ENCODE measurements around the gene RIPOR2.

RIPOR2 gene

GRCh38 chr6:24874776-24875533 is 60.8 kb downstream of the RIPOR2 start:
- no peak for DNase-seq

GRCh38 chr6:24874128-24874527 is 61.6 kb downstream of the RIPOR2 start:
- no peak for DNase-seq

DNA sequence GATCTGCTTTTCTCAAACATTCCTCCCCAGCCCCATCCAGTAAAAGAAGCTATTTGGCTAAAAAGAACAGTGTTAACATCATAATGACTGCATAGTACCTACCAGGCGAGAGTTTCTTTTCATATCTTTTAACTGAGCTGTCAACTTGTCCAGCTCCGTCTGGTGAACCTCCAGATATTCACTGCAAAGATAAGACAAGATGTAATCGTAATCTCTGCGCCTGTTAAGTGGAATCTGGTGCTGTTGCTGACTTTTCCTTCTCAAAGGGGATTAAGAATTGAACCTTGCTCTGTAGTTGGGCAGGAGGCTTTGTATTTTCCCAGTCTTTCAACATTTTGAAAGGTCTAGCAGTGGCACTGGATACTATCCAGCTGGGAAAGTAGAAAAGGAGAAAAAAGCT is 63.0 kb downstream of the RIPOR2 start:
- no peak for DNase-seq

GRCh38 chr6:24868765-24869164 is 67.0 kb downstream of the RIPOR2 start:
- no peak for DNase-seq

- no peak for DNase-seq
Measured at GRCh38 chr6:24867104-24867703, 68.6 kb downstream of the RIPOR2 start.

DNA sequence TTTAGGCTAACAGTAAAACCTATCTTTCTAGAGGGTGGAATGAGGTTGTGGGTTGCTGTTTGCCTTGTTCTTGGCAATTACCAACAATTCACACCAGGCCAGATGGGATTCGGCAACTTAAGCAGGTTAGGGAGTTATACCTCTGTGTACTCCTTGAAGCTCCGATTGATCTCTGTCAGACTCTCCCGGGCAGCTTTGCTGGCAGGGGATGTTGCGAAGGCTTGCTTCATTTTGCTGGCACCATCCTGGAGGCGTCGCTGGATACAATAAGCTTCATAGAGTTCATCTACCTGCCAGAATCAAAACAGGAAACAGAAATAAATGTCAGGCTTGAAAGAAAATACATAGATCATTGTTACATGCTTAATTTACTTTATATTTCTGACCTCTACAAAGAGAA is 70.6 kb downstream of the RIPOR2 start:
- peak in 1 of 2 experiments; percentile 24 for DNase-seq

DNA sequence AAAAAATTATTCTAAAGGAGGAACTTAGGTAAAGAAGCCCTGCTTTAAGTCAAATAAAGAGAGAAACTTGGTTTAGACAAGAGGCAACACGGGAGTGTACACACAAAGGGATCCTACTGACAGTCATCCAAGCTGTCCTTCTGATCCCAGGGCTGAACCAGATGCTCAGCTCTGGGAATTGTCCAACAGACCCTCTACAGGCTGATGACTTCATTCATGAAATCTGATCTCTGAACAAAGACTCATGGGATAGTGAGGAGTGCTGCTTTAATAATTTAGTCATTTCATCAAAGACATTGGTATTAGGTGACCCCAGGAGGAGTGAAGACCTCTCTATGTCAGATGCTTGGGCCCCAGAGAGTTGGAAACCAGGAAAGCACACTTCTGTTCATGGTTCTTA is 71.4 kb downstream of the RIPOR2 start:
- DNase-seq = peak; percentile 76 to 92

- DNase-seq = no peak
Measured at GRCh38 chr6:24861934-24862333, 73.8 kb downstream of the RIPOR2 start.

- DNase-seq = no peak
Measured at GRCh38 chr6:24859608-24860200, 76.1 kb downstream of the RIPOR2 start.

DNA sequence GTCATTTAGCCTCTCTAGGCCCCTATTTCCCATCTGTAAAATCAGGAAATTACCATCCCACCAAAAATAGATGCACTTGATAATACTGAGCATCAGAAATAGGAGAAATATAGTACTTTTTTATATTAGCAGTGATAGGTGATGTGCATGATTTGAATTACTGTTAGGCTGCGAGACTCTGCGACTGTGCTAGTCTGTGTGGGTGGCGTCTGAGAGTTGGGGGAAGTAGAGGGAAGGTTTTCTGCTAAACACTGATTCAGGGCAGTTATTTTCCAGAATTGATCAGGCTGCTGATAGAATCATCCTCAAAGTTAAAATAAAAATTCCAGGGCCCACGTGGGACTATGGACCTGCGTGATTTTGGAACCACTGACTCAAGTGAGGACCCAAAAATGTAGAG is 76.6 kb downstream of the RIPOR2 start:
- no peak for DNase-seq

GRCh38 chr6:24858177-24858653 is 77.5 kb downstream of the RIPOR2 start:
- DNase-seq = no peak

- DNase-seq = no peak
Measured at GRCh38 chr6:24856901-24857670, 78.7 kb downstream of the RIPOR2 start.

- DNase-seq = no peak
Measured at GRCh38 chr6:24856246-24856599, 79.5 kb downstream of the RIPOR2 start.

DNA sequence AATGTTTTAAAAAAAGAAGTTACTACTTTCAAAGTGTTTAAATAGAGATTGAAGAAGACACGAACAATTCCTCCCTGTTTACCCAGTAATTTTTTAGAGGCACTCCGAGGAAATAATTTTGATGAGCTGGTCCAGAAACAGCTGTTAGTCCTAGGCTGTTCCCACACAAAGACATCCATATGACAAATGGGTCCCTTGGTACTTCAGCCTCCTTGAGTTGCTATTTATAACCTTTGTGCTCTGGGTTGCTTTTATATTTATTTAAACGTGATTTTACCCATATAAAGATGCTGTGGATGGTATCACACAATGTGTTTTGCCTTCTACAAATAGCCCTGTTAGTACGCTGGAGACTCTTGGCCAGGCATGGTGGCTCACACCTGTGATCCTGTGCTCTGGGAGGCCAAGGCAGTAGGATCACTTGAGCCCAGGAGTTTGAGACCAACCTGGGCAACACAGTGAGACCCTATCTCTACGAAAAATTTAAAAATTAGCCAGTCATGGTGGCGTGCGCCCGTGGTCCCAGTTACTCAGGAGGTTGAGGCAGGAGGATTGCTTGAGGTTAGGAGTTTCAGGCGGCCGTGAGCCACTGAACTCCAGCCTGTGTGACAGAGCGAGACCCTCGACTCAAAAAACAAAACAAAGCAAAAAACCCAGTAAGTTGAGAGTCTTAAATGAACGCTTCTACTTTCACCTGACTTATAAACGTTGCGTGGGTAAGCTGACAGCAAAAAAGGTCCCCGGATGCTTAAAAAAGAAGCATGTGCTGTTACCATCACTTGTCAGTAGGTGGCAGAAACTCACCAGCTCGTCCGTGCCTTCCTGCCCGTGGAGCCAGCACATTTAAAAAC is 80.1 kb downstream of the RIPOR2 start:
- DNase-seq = peak; percentile 69 to 76

GRCh38 chr6:24854077-24854666 is 81.6 kb downstream of the RIPOR2 start:
- no peak for DNase-seq

DNA sequence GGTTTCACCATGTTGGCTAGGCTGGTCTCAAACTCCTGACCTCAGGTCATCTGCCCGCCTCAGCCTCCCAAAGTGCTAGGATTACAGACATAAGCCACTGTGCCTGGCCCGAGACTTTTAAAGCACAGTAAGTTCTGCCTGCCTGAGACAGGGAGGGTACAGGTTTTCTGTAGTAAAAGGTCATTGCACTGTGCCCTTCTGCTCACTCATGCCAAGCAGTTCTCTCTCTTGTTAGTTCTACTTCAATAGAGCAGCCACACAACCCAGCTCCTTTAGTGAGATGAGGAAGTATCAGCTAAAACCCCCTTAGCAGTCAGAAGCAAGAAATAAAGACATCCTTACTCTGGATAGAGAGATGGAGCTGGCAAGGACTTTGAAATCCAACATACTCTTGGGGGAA is 84.7 kb downstream of the RIPOR2 start:
- DNase-seq = no peak

GRCh38 chr6:24849713-24850112 is 86.0 kb downstream of the RIPOR2 start:
- DNase-seq = no peak

DNA sequence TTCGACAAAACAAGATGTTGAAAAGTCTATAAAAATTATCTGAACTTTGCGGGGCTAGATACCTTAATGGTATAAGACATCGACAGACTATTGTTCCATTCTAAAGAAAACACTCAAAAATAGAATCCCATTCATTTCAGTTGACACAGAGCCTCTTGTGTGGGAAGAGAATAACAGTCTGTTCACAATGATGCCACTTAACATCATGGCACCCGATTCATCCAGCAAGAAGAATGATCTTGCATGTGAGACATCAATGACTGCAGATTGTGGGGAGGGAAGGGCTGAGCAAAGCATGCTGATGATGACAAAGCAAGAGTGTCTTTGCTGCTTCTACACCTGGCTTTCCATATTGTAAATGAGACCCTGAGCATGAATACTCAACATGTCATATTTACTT is 87.3 kb downstream of the RIPOR2 start:
- no peak for DNase-seq

- DNase-seq = no peak
Measured at GRCh38 chr6:24847402-24847801, 88.4 kb downstream of the RIPOR2 start.

GRCh38 chr6:24845578-24845977 is 90.2 kb downstream of the RIPOR2 start:
- no peak for DNase-seq

DNA sequence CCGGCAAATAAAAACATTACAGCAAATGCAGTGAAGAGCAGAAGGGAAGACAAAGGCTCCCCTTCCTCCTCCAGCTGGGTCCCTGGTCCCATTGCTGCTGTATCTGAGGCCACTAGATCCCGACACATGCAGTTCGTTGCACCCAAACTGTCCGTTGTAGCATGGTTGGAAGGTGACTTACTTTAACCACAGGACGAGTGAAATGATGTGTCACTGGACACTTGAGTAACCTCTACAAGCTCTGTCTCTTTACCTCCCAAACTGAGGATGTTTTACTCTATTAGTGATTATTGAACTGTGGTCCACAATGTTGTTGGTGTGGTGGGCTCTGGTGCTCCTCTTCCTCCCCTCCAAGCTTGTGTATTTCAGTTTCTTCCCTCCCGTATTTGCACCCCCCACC is 90.9 kb downstream of the RIPOR2 start:
- no peak for DNase-seq

GRCh38 chr6:24844061-24844460 is 91.7 kb downstream of the RIPOR2 start:
- DNase-seq = no peak
